Esophagus muscularis mucosa (tissue), 4 donors: ENCODE data around the gene SLC29A2. TPM values are rescaled to one million over a fixed set of nuclear protein-coding genes. Genes with fewer than 3 reads are reported as not detected.

ENCODE experiments used
- DNase-seq: peaks from one replicate; pipeline ENCODE4 v3.0.0-alpha.2; 2017; ENCODE audit errors: extremely low spot score
- H3K27ac ChIP-seq, 4 donors: fragments of 200-600 bp; sonication (generic); replicated peaks in 1 of 4; 1 replicate in 3 of 4; 2 replicates in 1 of 4; pipeline ENCODE4 v1.5.1; 2016 to 2019; ENCODE audit warnings: mild to moderate bottlenecking in 1 of 4
- H3K27me3 ChIP-seq, 4 donors: fragments of 200-600 bp; sonication (generic); one replicate each; pipeline versions ENCODE4 v1.5.1 to v1.6.0; 2016 to 2019
- H3K36me3 ChIP-seq, 4 donors: fragments of 200-600 bp; sonication (generic); one replicate each; pipeline ENCODE4 v1.5.1; 2016 to 2019
- H3K4me1 ChIP-seq, 4 donors: fragments of 200-600 bp; sonication (generic); one replicate each; pipeline ENCODE4 v1.5.1; 2016 to 2019
- H3K4me3 ChIP-seq, 4 donors: fragments of 200-600 bp; sonication (generic); 1 replicate in 2 of 4; 2 replicates in 2 of 4; pipeline ENCODE4 v1.5.1; 2016 to 2019; ENCODE audit warnings: mild to moderate bottlenecking in 4 of 4, moderate library complexity in 1 of 4
- H3K9me3 ChIP-seq, 4 donors: fragments of 200-600 bp; sonication (generic); 1 replicate in 3 of 4; 2 replicates in 1 of 4; pipeline ENCODE4 v1.5.1; 2016 to 2019
- EP300 ChIP-seq: sonication (generic); formaldehyde crosslinking; IDR thresholded peaks from one replicate; pipeline ENCODE4 v1.6.1; 2017; ENCODE audit warnings: antibody characterized with exemption
- POLR2A ChIP-seq: fragments of 450-650 bp; IDR thresholded peaks from one replicate; pipeline ENCODE4 v1.6.1; 2017; ENCODE audit warnings: antibody characterized with exemption, moderate library complexity, mild to moderate bottlenecking, low read depth
- POLR2AphosphoS5 ChIP-seq, 2 donors: sonication (generic); formaldehyde crosslinking; IDR thresholded peaks; one replicate each; pipeline ENCODE4 v1.6.1; 2017; ENCODE audit warnings: antibody characterized with exemption in 2 of 2
- WGBS: methylation state at CpG from one replicate; pipeline ENCODE4 v1.1.5; 2018; 5-methylcytosine and 5-hydroxymethylcytosine counted together
- intact Hi-C: fragments of 100-400 bp; cut with DNase I; formaldehyde crosslinking; loops from one replicate; pipeline ENCODE4 v1.15.1; 2023
- total RNA-seq, 4 donors: library from RNA; depleted of rRNA; stranded (reverse); fragments of >200 nt; gene quantifications; one replicate each; pipeline versions ENCODE4 v1.1.0 to v1.2.1, GENCODE V29; 2016
- TF ChIP-seq, protein P1 (sequence below), 3 experiments: fragments of 200-600 bp in 2 of 3; fragments of 450-650 bp in 1 of 3; sonication (generic) in 2 of 3; IDR thresholded peaks; one replicate each; pipeline ENCODE4 v1.5.1; 2017 to 2019; ENCODE audit warnings: antibody characterized with exemption in 3 of 3, mild to moderate bottlenecking in 2 of 3, moderate library complexity in 1 of 3

SLC29A2 gene
- total RNA-seq = 1 to 10 TPM in 3 of 4 donors, under 1 TPM in 1; 0.50 to 3.6 (median 1.7) TPM

- H3K27ac ChIP-seq = peak within 1 kb of the TSS; percentile 56 to 63 (median 60)
- peak within 1 kb of the TSS; percentile 74 to 88 (median 84) for H3K4me3 ChIP-seq
- peaks cover 21 to 30% (median 26%) of the 10 kb centered on the region in 4 donors for H3K4me1 ChIP-seq
- WGBS = 1% methylated on average over 36 of the region's 72 CpGs
- H3K36me3 ChIP-seq = peaks cover 0 to 10% (median 0%) of the 10 kb centered on the region in 4 donors
- H3K9me3 ChIP-seq = no peaks in the 10 kb centered on the region
- intact Hi-C loops = no loop called here
- peaks cover 0 to 26% (median 0%) of the 10 kb centered on the region in 4 donors for H3K27me3 ChIP-seq
- TF ChIP-seq, protein P1, sequence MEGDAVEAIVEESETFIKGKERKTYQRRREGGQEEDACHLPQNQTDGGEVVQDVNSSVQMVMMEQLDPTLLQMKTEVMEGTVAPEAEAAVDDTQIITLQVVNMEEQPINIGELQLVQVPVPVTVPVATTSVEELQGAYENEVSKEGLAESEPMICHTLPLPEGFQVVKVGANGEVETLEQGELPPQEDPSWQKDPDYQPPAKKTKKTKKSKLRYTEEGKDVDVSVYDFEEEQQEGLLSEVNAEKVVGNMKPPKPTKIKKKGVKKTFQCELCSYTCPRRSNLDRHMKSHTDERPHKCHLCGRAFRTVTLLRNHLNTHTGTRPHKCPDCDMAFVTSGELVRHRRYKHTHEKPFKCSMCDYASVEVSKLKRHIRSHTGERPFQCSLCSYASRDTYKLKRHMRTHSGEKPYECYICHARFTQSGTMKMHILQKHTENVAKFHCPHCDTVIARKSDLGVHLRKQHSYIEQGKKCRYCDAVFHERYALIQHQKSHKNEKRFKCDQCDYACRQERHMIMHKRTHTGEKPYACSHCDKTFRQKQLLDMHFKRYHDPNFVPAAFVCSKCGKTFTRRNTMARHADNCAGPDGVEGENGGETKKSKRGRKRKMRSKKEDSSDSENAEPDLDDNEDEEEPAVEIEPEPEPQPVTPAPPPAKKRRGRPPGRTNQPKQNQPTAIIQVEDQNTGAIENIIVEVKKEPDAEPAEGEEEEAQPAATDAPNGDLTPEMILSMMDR (IDR thresholded peaks at IDR 0.05) = no peak
- TF ChIP-seq POLR2A (no peak), EP300 (no peak), POLR2AphosphoS5 (IDR thresholded peaks at IDR 0.05) (no peak)
- no peak for DNase-seq
Observed at GRCh38 chr11:66371627-66372415, at the start of gene SLC29A2. Gene SLC29A2, minus strand, starts transcription at chr11:66371760. Its CDS starts 169 bp downstream, at chr11:66371591.

- no peaks in the 10 kb centered on the region for H3K27me3 ChIP-seq
- H3K4me3 ChIP-seq = no peak within 1 kb of the TSS
- H3K27ac ChIP-seq = peak within 1 kb of the TSS in 3 of 4 donors; percentile 46 to 72 (median 57)
- peaks cover 0 to 45% (median 25%) of the 10 kb centered on the region in 4 donors for H3K36me3 ChIP-seq
- TF ChIP-seq POLR2A = no peak
- no peak for TF ChIP-seq POLR2AphosphoS5 (IDR thresholded peaks at IDR 0.05)
- WGBS = 29% methylated on average over 37 of the region's 71 CpGs
- DNase-seq = no peak
- peaks cover 0 to 3% (median 0%) of the 10 kb centered on the region in 4 donors for H3K9me3 ChIP-seq
- peaks cover 36 to 44% (median 40%) of the 10 kb centered on the region in 4 donors for H3K4me1 ChIP-seq
- intact Hi-C loops = no loop called here
Observed at GRCh38 chr11:66420671-66421476, 49.3 kb upstream of the SLC29A2 start, which contains the start of gene NPAS4. Gene NPAS4, plus strand, starts transcription at chr11:66421035. Its CDS starts 145 bp downstream, at chr11:66421180.

DNA sequence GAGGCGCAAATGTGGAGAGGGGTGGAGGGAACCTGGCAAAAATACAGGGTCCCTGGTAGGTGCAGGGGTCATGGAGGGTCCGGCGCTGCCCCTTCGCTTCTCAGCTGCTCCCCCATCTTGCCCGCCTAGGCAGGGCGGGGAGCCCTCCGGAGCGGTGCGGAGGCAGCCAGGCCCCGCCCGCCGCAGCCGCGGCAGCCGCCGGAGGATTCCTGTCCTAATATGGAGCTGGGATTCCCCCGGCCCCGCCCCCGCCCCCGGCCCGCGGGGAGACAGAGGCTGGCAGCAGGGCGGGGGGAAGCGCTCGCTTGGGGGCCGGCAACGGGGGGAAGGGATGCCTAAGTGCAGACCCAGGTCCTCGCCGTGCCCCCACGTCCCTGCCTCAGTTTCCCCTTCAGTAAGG, 48.3 kb upstream of the SLC29A2 start:
- intact Hi-C loops = no loop called here
- no peak overlapping the region for H3K4me3 ChIP-seq
- 3% methylated on average over 15 of the region's 30 CpGs for WGBS

GRCh38 chr11:66418986-66419308, 47.4 kb upstream of the SLC29A2 start:
- H3K4me1 ChIP-seq = peaks cover 41 to 50% (median 46%) of the 10 kb centered on the region in 4 donors
- no peak overlapping the region for H3K4me3 ChIP-seq
- no peaks in the 10 kb centered on the region for H3K27me3 ChIP-seq
- DNase-seq = no peak
- TF ChIP-seq POLR2AphosphoS5 (IDR thresholded peaks at IDR 0.05) = no peak
- no peak for TF ChIP-seq POLR2A
- no peak for TF ChIP-seq EP300
- TF ChIP-seq, protein P1 (IDR thresholded peaks at IDR 0.05) = no peak
- H3K27ac ChIP-seq = peak overlapping the region in 1 of 4 donors; percentile 80
- intact Hi-C loops = no loop called here
- peaks cover 0 to 3% (median 0%) of the 10 kb centered on the region in 4 donors for H3K9me3 ChIP-seq
- H3K36me3 ChIP-seq = peaks cover 0 to 25% (median 10%) of the 10 kb centered on the region in 4 donors
- 54% methylated on average over 3 of the region's 3 CpGs for WGBS

More for the DNA sequence above, 48.3 kb upstream of the SLC29A2 start:
- Histone ChIP-seq H3K9me3 (peaks cover 0 to 3% (median 0%) of the 10 kb centered on the region in 4 donors), H3K27ac (peak overlapping the region in 2 of 4 donors; percentile 3 to 46), H3K4me1 (peaks cover 37 to 44% (median 40%) of the 10 kb centered on the region in 4 donors), H3K27me3 (no peaks in the 10 kb centered on the region), H3K36me3 (peaks cover 0 to 34% (median 18%) of the 10 kb centered on the region in 4 donors)
- TF ChIP-seq EP300 (no peak), POLR2A (no peak), POLR2AphosphoS5 (IDR thresholded peaks at IDR 0.05) (no peak)
- TF ChIP-seq, protein P1 (IDR thresholded peaks at IDR 0.05) = no peak
- no peak for DNase-seq
